HL-60 (cell line): Measurements from ENCODE around the gene KMT2C.
"Not testable (repeated sequence)": the region's sequence is repeated elsewhere in the genome, so short reads cannot be mapped to it uniquely, and the experiment has no call there.

Experiments
- CTCF ChIP-seq: IDR thresholded peaks from one replicate; pipeline ENCODE4 v1.5.1; 2011; ENCODE audit warnings: low read length, control low read depth, inconsistent platforms; ENCODE audit not compliant: insufficient read depth
- GABPA ChIP-seq: IDR thresholded peaks from 2 replicates; pipeline ENCODE4 v1.6.1; 2012; ENCODE audit warnings: low read depth
- POLR2AphosphoS5 ChIP-seq: IDR thresholded peaks from 2 replicates; pipeline ENCODE4 v1.6.1; 2012; ENCODE audit warnings: low read depth
- REST ChIP-seq: IDR thresholded peaks from 2 replicates; pipeline ENCODE4 v1.6.1; 2012; ENCODE audit warnings: low read depth; ENCODE audit not compliant: insufficient replicate concordance
- SPI1 ChIP-seq: IDR thresholded peaks from 2 replicates; pipeline ENCODE4 v1.6.1; 2012; ENCODE audit warnings: low read depth, mild to moderate bottlenecking, borderline replicate concordance

- not testable (repeated sequence) for TF ChIP-seq CTCF, GABPA, REST, POLR2AphosphoS5, SPI1
Measured at GRCh38 chr7:152376716-152377484, 58.9 kb downstream of the KMT2C start.
